Neural progenitor cell (in vitro differentiated cells): Measurements from ENCODE around the gene TBCD. TPM values are rescaled to one million over a fixed set of nuclear protein-coding genes. Genes with fewer than 3 reads are reported as not detected.
A peak's percentile ranks its signal among the peaks of the same experiment; 100 is the strongest.

Source experiments
- DNase-seq: peaks from one replicate; pipeline ENCODE4 v3.0.0-alpha.2; 2016; ENCODE audit warnings: low spot score
- H2AFZ ChIP-seq: fragments of 200-600 bp; sonication (generic); replicated peaks from 2 replicates; pipeline ENCODE4 v1.6.1; 2016; ENCODE audit warnings: antibody characterized with exemption
- H3F3A ChIP-seq: fragments of 200-600 bp; sonication (generic); 2 replicates; pipeline ENCODE4 v1.6.1; 2016; ENCODE audit warnings: antibody characterized with exemption, low read depth
- H3K27ac ChIP-seq: fragments of 200-600 bp; sonication (generic); 2 replicates; pipeline ENCODE4 v1.5.1; 2016; ENCODE audit warnings: mild to moderate bottlenecking
- H3K27me3 ChIP-seq: fragments of 200-600 bp; sonication (generic); 2 replicates; pipeline ENCODE4 v1.6.1; 2016; ENCODE audit warnings: mild to moderate bottlenecking, moderate library complexity
- H3K36me3 ChIP-seq: fragments of 200-600 bp; sonication (generic); 2 replicates; pipeline ENCODE4 v1.5.1; 2016
- H3K4me1 ChIP-seq: fragments of 200-600 bp; sonication (generic); 2 replicates; pipeline ENCODE4 v1.6.1; 2016; ENCODE audit warnings: mixed run types
- H3K4me2 ChIP-seq: fragments of 200-600 bp; sonication (generic); 2 replicates; pipeline ENCODE4 v1.6.1; 2016
- H3K4me3 ChIP-seq: fragments of 200-600 bp; sonication (generic); 2 replicates; pipeline ENCODE4 v1.5.1; 2016
- H3K79me2 ChIP-seq: fragments of 200-600 bp; sonication (generic); 2 replicates; pipeline ENCODE4 v1.6.1; 2016; ENCODE audit warnings: low read depth
- H3K9ac ChIP-seq: fragments of 200-600 bp; sonication (generic); 2 replicates; pipeline ENCODE4 v1.6.1; 2016
- H3K9me3 ChIP-seq: fragments of 200-600 bp; sonication (generic); 2 replicates; pipeline ENCODE4 v1.5.1; 2016; ENCODE audit warnings: low read depth
- H4K20me1 ChIP-seq: fragments of 200-600 bp; sonication (generic); 2 replicates; pipeline ENCODE4 v1.6.1; 2016; ENCODE audit warnings: low read depth
- H3K27ac Mint-ChIP-seq: 3 replicates; pipeline ENCODE4 v1.8.0; 2021; ENCODE audit warnings: mixed read lengths
- H3K27me3 Mint-ChIP-seq: 2 replicates; pipeline ENCODE4 v1.8.0; 2022; ENCODE audit warnings: low read depth, mild to moderate bottlenecking, inconsistent platforms, moderate library complexity, mixed read lengths; ENCODE audit not compliant: insufficient read depth
- H3K36me3 Mint-ChIP-seq: 3 replicates; pipeline ENCODE4 v1.8.0; 2021; ENCODE audit warnings: mixed read lengths
- H3K4me1 Mint-ChIP-seq: 3 replicates; pipeline ENCODE4 v1.8.0; 2021; ENCODE audit warnings: mixed read lengths
- H3K4me3 Mint-ChIP-seq: 3 replicates; pipeline ENCODE4 v1.8.0; 2021; ENCODE audit warnings: mild to moderate bottlenecking, moderate library complexity, mixed read lengths
- H3K9me3 Mint-ChIP-seq: 3 replicates; pipeline ENCODE4 v1.8.0; 2020; ENCODE audit warnings: mixed read lengths
- CTCF ChIP-seq: fragments of 200-600 bp; sonication (generic); IDR thresholded peaks from 2 replicates; pipeline ENCODE4 v1.5.1; 2017; ENCODE audit warnings: antibody characterized with exemption, mild to moderate bottlenecking
- EZH2 ChIP-seq: fragments of 200-600 bp; sonication (generic); IDR thresholded peaks from 2 replicates; pipeline ENCODE4 v1.6.1; 2017; ENCODE audit warnings: antibody characterized with exemption, mild to moderate bottlenecking, moderate library complexity
- EZH2phosphoT487 ChIP-seq: fragments of 200-600 bp; sonication (generic); IDR thresholded peaks from 2 replicates; pipeline ENCODE4 v1.6.1; 2017; ENCODE audit warnings: antibody characterized with exemption
- total RNA-seq: library from RNA; depleted of rRNA; stranded (reverse); fragments of >200 nt; gene quantifications from 2 replicates; pipeline ENCODE4 v1.2.3, GENCODE V29; 2015; ENCODE audit warnings: low replicate concordance

TBCD gene
- total RNA-seq, 1 donor from 2014 or later: 76.4 TPM

GRCh38 chr17:82899941-82900340 lies 148.1 kb downstream of the TBCD start:
- H3F3A ChIP-seq: no peaks in the 10 kb centered on the region
- H3K4me2 ChIP-seq: no peak overlapping the region
- H3K4me1 Mint-ChIP-seq: peaks cover 4% of the 10 kb centered on the region
- no peaks in the 10 kb centered on the region for H3K36me3 ChIP-seq
- no peaks in the 10 kb centered on the region for H4K20me1 ChIP-seq
- no peak overlapping the region for H2AFZ ChIP-seq
- H3K4me3 Mint-ChIP-seq: no peak overlapping the region
- H3K9me3 ChIP-seq: no peaks in the 10 kb centered on the region
- H3K9me3 Mint-ChIP-seq: no peaks in the 10 kb centered on the region
- H3K4me3 ChIP-seq: no peak overlapping the region
- H3K4me1 ChIP-seq: no peaks in the 10 kb centered on the region
- peak overlapping the region; percentile 34 for H3K27ac Mint-ChIP-seq
- no peak overlapping the region for H3K27ac ChIP-seq
- no peak for DNase-seq
- no peaks in the 10 kb centered on the region for H3K27me3 ChIP-seq
- TF ChIP-seq EZH2: no peak
- TF ChIP-seq CTCF: no peak
- TF ChIP-seq EZH2phosphoT487: no peak
- H3K36me3 Mint-ChIP-seq: peaks cover 32% of the 10 kb centered on the region
- peaks cover 2% of the 10 kb centered on the region for H3K27me3 Mint-ChIP-seq
- H3K9ac ChIP-seq: no peak overlapping the region
- no peaks in the 10 kb centered on the region for H3K79me2 ChIP-seq

GRCh38 chr17:82900741-82901140 lies 148.9 kb downstream of the TBCD start:
- no peaks in the 10 kb centered on the region for H3K27me3 ChIP-seq
- peaks cover 2% of the 10 kb centered on the region for H3K27me3 Mint-ChIP-seq
- no peak overlapping the region for H3K4me3 ChIP-seq
- H3K36me3 Mint-ChIP-seq: peaks cover 28% of the 10 kb centered on the region
- peaks cover 4% of the 10 kb centered on the region for H3K4me1 Mint-ChIP-seq
- no peak overlapping the region for H3K9ac ChIP-seq
- no peaks in the 10 kb centered on the region for H3K4me1 ChIP-seq
- H3K4me2 ChIP-seq: no peak overlapping the region
- H3K27ac Mint-ChIP-seq: no peak overlapping the region
- no peaks in the 10 kb centered on the region for H3F3A ChIP-seq
- TF ChIP-seq CTCF (no peak), EZH2phosphoT487 (no peak), EZH2 (no peak)
- no peak overlapping the region for H3K27ac ChIP-seq
- no peaks in the 10 kb centered on the region for H4K20me1 ChIP-seq
- H3K36me3 ChIP-seq: no peaks in the 10 kb centered on the region
- no peaks in the 10 kb centered on the region for H3K79me2 ChIP-seq
- H3K9me3 ChIP-seq: no peaks in the 10 kb centered on the region
- no peak overlapping the region for H3K4me3 Mint-ChIP-seq
- no peak for DNase-seq
- no peak overlapping the region for H2AFZ ChIP-seq
- H3K9me3 Mint-ChIP-seq: no peaks in the 10 kb centered on the region

GRCh38 chr17:82901356-82901755 lies 149.5 kb downstream of the TBCD start:
- peaks cover 4% of the 10 kb centered on the region for H3K4me1 Mint-ChIP-seq
- Histone ChIP-seq H3K27me3 (no peaks in the 10 kb centered on the region), H3K4me3 (no peak overlapping the region), H3K9ac (no peak overlapping the region), H3K9me3 (no peaks in the 10 kb centered on the region), H3K36me3 (no peaks in the 10 kb centered on the region), H3F3A (no peaks in the 10 kb centered on the region), H3K79me2 (no peaks in the 10 kb centered on the region), H2AFZ (no peak overlapping the region), H3K4me2 (no peak overlapping the region), H3K4me1 (no peaks in the 10 kb centered on the region), H4K20me1 (no peaks in the 10 kb centered on the region), H3K27ac (no peak overlapping the region)
- TF ChIP-seq EZH2 (no peak), EZH2phosphoT487 (no peak), CTCF (no peak)
- H3K27me3 Mint-ChIP-seq: peaks cover 2% of the 10 kb centered on the region
- peaks cover 33% of the 10 kb centered on the region for H3K36me3 Mint-ChIP-seq
- DNase-seq: no peak
- no peak overlapping the region for H3K27ac Mint-ChIP-seq
- no peaks in the 10 kb centered on the region for H3K9me3 Mint-ChIP-seq
- no peak overlapping the region for H3K4me3 Mint-ChIP-seq

GRCh38 chr17:82901856-82902255 lies 150.0 kb downstream of the TBCD start:
- Histone ChIP-seq H3K79me2 (no peaks in the 10 kb centered on the region), H3K4me2 (no peak overlapping the region), H3K9me3 (no peaks in the 10 kb centered on the region), H3K9ac (no peak overlapping the region), H3K36me3 (no peaks in the 10 kb centered on the region), H3K4me3 (no peak overlapping the region), H3K4me1 (no peaks in the 10 kb centered on the region), H4K20me1 (no peaks in the 10 kb centered on the region), H2AFZ (no peak overlapping the region), H3K27ac (no peak overlapping the region), H3F3A (no peaks in the 10 kb centered on the region), H3K27me3 (no peaks in the 10 kb centered on the region)
- H3K27ac Mint-ChIP-seq: no peak overlapping the region
- no peak overlapping the region for H3K4me3 Mint-ChIP-seq
- no peak for TF ChIP-seq EZH2
- TF ChIP-seq CTCF: no peak
- TF ChIP-seq EZH2phosphoT487: no peak
- H3K27me3 Mint-ChIP-seq: peaks cover 2% of the 10 kb centered on the region
- DNase-seq: no peak
- no peaks in the 10 kb centered on the region for H3K9me3 Mint-ChIP-seq
- H3K36me3 Mint-ChIP-seq: peaks cover 31% of the 10 kb centered on the region
- peaks cover 4% of the 10 kb centered on the region for H3K4me1 Mint-ChIP-seq
